ENCODE results near the gene NUP54.

DNA sequence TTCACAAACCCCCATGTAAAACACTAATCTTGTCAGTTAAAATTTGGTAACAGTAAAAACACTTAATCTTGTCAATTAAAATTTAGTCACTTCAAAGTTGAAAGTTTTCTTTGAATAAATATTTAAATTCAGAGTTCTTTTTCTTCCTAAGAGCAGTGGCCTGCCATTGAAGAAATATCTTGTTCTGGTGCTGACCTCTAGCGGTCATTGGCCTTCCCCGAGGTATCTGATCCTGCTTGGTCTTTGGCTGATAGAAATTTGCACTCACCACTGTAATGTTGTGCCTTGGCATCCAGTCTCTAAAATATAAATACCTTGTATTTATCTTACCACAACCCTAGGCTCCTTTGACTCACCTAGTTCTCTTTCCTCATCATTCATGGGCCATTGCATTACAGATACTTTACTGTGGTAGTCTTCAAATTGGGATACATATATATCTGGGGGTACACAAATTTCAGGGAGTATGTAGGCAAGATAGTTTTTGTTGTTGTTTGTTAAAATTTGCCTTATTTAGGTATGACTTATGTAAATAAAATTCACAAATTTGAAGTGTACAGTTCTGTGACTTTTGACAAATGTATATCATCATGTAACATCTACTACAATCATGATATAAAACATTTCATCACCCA is 80.4 kb downstream of the NUP54 start:
- TF ChIP-seq CTCF (IDR thresholded peaks at IDR 0.05) (peak; percentile 68 to 87 (median 83)), POLR2A (IDR thresholded peaks at IDR 0.05) (no peak)

All from body of pancreas (tissue), 4 donors.